HG03066 (cell line): ENCODE results near the gene TSKU.

Experiments
- ATAC-seq: cut with Tn5 transposase; IDR thresholded peaks from one replicate; pipeline ENCODE4 v1.9.1; 2021; ENCODE audit warnings: low read depth; ENCODE audit not compliant: unreplicated experiment

TSKU gene

GRCh38 chr11:76750746-76751145 lies 32.4 kb upstream of the TSKU start:
- ATAC-seq, result no peak

- ATAC-seq, result no peak
Observed at GRCh38 chr11:76752321-76753143, 30.6 kb upstream of the TSKU start.

GRCh38 chr11:76753449-76753848 lies 29.7 kb upstream of the TSKU start:
- ATAC-seq, result no peak

- no peak for ATAC-seq
Observed at GRCh38 chr11:76753950-76754349, 29.2 kb upstream of the TSKU start.

GRCh38 chr11:76756341-76756741 lies 26.8 kb upstream of the TSKU start:
- ATAC-seq, result no peak

- ATAC-seq, result no peak
Observed at GRCh38 chr11:76758311-76758710, 24.8 kb upstream of the TSKU start.

- ATAC-seq, result no peak
Observed at GRCh38 chr11:76759092-76759491, 24.1 kb upstream of the TSKU start.

- ATAC-seq, result no peak
Observed at GRCh38 chr11:76759517-76759916, 23.6 kb upstream of the TSKU start.

GRCh38 chr11:76760236-76760635 lies 22.9 kb upstream of the TSKU start:
- ATAC-seq, result no peak

- ATAC-seq, result no peak
Observed at GRCh38 chr11:76761718-76762355, 21.3 kb upstream of the TSKU start.

- no peak for ATAC-seq
Observed at GRCh38 chr11:76762356-76762752, 20.8 kb upstream of the TSKU start.

- ATAC-seq, result no peak
Observed at GRCh38 chr11:76762867-76763572, 20.1 kb upstream of the TSKU start.

GRCh38 chr11:76763573-76764346 lies 19.4 kb upstream of the TSKU start:
- no peak for ATAC-seq

GRCh38 chr11:76764941-76765665 lies 18.1 kb upstream of the TSKU start:
- no peak for ATAC-seq

GRCh38 chr11:76765863-76766350 lies 17.2 kb upstream of the TSKU start:
- no peak for ATAC-seq

- ATAC-seq, result no peak
Observed at GRCh38 chr11:76766521-76766920, 16.6 kb upstream of the TSKU start.

GRCh38 chr11:76767659-76768058 lies 15.5 kb upstream of the TSKU start:
- no peak for ATAC-seq

GRCh38 chr11:76768088-76768908 lies 14.9 kb upstream of the TSKU start:
- ATAC-seq, result no peak

- ATAC-seq, result no peak
Observed at GRCh38 chr11:76768909-76769560, 14.1 kb upstream of the TSKU start.
